ACC112 (cell line): Measurements from ENCODE around the gene WDR20.
A peak's percentile ranks its signal among the peaks of the same experiment; 100 is the strongest.
"Not testable (repeated sequence)": the region's sequence is repeated elsewhere in the genome, so short reads cannot be mapped to it uniquely, and the experiment has no call there.

Experiments
- H2AFZ ChIP-seq: fragments of 200-600 bp; sonication (generic); one replicate; pipeline ENCODE4 v1.6.0; 2017; ENCODE audit warnings: antibody characterized with exemption, low read length; ENCODE audit not compliant: unreplicated experiment
- H3K27ac ChIP-seq: fragments of 200-600 bp; sonication (generic); 2 replicates; pipeline ENCODE4 v1.5.1; 2014; ENCODE audit warnings: low read depth, mild to moderate bottlenecking, antibody characterized with exemption, low read length, moderate library complexity
- H3K27me3 ChIP-seq: fragments of 200-600 bp; sonication (generic); 2 replicates; pipeline ENCODE4 v1.6.1; 2014; ENCODE audit warnings: mild to moderate bottlenecking, antibody characterized with exemption, low read length, moderate library complexity, mixed read lengths; ENCODE audit not compliant: insufficient read depth
- H3K36me3 ChIP-seq: fragments of 200-600 bp; sonication (generic); 2 replicates; pipeline ENCODE4 v1.6.1; 2016; ENCODE audit warnings: mild to moderate bottlenecking, antibody characterized with exemption, low read length, moderate library complexity, mixed read lengths; ENCODE audit not compliant: insufficient read depth
- H3K4me1 ChIP-seq: fragments of 200-600 bp; sonication (generic); one replicate; pipeline ENCODE4 v1.6.1; 2016; ENCODE audit warnings: low read length, mixed read lengths; ENCODE audit not compliant: insufficient read depth, unreplicated experiment, control insufficient read depth
- H3K4me3 ChIP-seq: fragments of 200-600 bp; sonication (generic); 2 replicates; pipeline ENCODE4 v1.5.1; 2014; ENCODE audit warnings: mild to moderate bottlenecking, low read depth, low read length
- H3K79me2 ChIP-seq: fragments of 200-600 bp; sonication (generic); one replicate; pipeline ENCODE4 v1.6.0; 2016; ENCODE audit warnings: low read length; ENCODE audit not compliant: control insufficient read depth, unreplicated experiment, insufficient read depth

WDR20 gene

DNA sequence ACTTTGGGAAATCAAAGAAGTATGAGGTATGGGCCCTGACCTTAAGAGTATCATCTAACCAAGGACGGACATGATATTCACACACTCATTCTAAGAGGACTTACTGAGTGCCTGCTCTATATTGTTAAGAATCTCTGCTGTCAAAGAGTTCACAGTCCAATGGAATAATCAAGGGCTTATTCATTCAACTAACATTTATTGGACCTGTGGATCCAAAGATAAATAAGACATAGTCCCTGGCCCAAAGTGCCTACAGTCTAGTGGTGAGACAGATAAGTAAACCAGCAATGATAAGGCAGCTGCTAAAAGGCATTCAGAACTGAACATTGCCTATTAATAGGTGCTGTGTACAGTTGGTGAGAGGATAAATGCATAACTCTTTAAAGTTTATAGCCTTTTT, 11.0 kb downstream of the WDR20 start:
- no peaks in the 10 kb centered on the region for H3K27me3 ChIP-seq
- no peak overlapping the region for H2AFZ ChIP-seq
- no peak overlapping the region for H3K27ac ChIP-seq
- peaks cover 78% of the 10 kb centered on the region for H3K79me2 ChIP-seq
- H3K36me3 ChIP-seq: peaks cover 13% of the 10 kb centered on the region; the same call in 1 of the 2 replicates
- no peak overlapping the region for H3K4me3 ChIP-seq
- peaks cover 18% of the 10 kb centered on the region for H3K4me1 ChIP-seq

GRCh38 chr14:102151411-102151810, 11.7 kb downstream of the WDR20 start:
- H3K36me3 ChIP-seq: peaks cover 13% of the 10 kb centered on the region; the same call in 1 of the 2 replicates
- H2AFZ ChIP-seq, H3K27ac ChIP-seq, H3K4me3 ChIP-seq, H3K27me3 ChIP-seq: not testable (repeated sequence)
- H3K79me2 ChIP-seq: peaks cover 77% of the 10 kb centered on the region
- H3K4me1 ChIP-seq: peaks cover 18% of the 10 kb centered on the region

DNA sequence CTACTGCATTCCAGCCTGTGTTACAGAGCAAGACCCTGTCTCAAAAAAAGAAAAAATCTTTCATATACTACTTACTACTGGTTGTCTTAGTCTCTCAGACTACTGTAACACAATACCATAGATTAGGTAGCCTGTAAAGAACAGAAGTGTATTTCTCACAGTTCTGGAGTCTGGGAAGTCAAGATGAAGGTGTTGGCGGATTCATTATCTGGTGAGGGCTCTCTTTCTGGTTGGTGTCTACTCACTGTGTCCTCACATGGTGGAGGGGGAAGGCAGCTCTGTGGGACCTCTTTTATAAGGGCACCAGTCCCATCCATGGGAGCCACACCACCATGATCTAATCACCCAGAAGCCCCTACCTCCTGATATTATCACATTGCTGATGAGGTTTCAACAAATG, 14.4 kb downstream of the WDR20 start:
- peaks cover 74% of the 10 kb centered on the region for H3K79me2 ChIP-seq

GRCh38 chr14:102154821-102155549, 15.3 kb downstream of the WDR20 start:
- Histone ChIP-seq H3K27ac (no peak overlapping the region), H3K27me3 (no peaks in the 10 kb centered on the region), H2AFZ (no peak overlapping the region), H3K79me2 (peaks cover 80% of the 10 kb centered on the region), H3K36me3 (peaks cover 13% of the 10 kb centered on the region; the same call in 1 of the 2 replicates), H3K4me1 (peaks cover 21% of the 10 kb centered on the region), H3K4me3 (no peak overlapping the region)

More for the DNA sequence above, 14.4 kb downstream of the WDR20 start:
- Histone ChIP-seq H3K27me3 (no peaks in the 10 kb centered on the region), H3K4me1 (peaks cover 21% of the 10 kb centered on the region), H3K4me3 (no peak overlapping the region), H2AFZ (no peak overlapping the region), H3K27ac (no peak overlapping the region), H3K36me3 (peaks cover 13% of the 10 kb centered on the region; the same call in 1 of the 2 replicates)

DNA sequence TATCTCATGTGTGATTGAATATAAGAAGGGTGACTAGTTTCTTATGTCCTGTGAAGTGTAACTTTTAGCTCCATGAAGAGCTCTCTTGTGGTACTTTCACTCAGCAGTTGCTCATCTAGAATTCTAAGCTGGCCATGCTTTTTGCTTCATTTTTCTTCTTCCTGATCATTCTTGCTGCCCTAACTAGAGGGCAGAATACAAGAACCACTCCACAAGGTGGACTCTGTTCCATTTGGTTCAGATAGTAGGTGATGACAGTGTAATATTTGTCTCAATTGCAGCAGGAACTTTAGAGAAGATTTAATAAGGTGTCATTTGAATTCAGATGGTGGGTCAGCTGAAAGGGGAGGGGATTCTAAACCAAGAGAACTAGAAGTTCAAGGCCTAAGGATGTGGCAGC, 17.6 kb downstream of the WDR20 start:
- peaks cover 80% of the 10 kb centered on the region for H3K79me2 ChIP-seq
- H3K4me3 ChIP-seq: no peak overlapping the region

DNA sequence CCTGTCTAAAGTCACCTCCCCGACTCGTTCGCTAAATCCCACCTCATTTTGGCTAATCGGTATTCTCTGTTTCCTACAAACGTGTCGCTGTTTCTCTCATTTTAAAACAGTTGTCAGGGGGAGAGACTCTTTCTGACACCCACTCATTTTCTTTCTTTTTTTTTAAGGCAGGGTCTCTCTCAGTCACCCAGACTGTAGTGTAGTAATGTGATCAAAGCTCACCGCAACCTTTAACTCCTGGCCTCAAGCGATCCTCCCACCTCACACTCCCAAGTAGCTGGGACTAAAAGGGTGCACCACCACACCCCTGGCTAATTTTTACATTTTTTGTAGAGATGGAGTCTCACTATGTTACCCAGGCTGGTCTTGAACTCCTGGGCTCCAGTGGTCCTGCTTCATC, 19.1 kb downstream of the WDR20 start:
- Histone ChIP-seq H3K36me3 (0 out of 2 replicates have a peak, but pooled peaks cover 2% of the 10 kb centered on the region), H3K27me3 (no peaks in the 10 kb centered on the region), H3K79me2 (peaks cover 80% of the 10 kb centered on the region), H3K27ac (no peak overlapping the region), H2AFZ (no peak overlapping the region), H3K4me1 (peaks cover 21% of the 10 kb centered on the region), H3K4me3 (no peak overlapping the region)

More for the DNA sequence above, 17.6 kb downstream of the WDR20 start:
- Histone ChIP-seq H3K27me3 (no peaks in the 10 kb centered on the region), H3K36me3 (peaks cover 7% of the 10 kb centered on the region; the same call in 1 of the 2 replicates), H2AFZ (no peak overlapping the region), H3K4me1 (peaks cover 21% of the 10 kb centered on the region), H3K27ac (peak overlapping the region; percentile 17; the same call in 1 of the 2 replicates)

DNA sequence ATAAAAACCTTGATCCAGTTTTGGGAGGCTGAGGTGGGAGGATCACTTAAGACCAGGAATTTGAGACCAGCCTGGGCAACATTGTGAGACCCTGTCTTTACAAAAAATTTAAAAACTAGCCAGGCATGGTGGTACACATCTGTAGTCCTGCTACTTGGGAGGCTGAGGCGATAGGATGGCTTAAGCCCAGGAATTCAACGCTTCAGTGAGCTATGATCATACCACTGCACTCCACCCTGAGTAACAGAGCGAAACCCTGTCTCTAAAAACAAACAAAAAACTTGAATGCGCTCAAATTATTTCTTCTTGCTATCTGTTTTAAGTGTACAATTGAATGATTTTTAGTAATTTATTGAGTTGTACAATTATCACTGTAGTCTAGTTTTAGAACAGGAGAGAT, 20.1 kb downstream of the WDR20 start:
- Histone ChIP-seq H3K79me2 (peaks cover 80% of the 10 kb centered on the region), H3K4me1 (peaks cover 16% of the 10 kb centered on the region), H2AFZ (no peak overlapping the region)

DNA sequence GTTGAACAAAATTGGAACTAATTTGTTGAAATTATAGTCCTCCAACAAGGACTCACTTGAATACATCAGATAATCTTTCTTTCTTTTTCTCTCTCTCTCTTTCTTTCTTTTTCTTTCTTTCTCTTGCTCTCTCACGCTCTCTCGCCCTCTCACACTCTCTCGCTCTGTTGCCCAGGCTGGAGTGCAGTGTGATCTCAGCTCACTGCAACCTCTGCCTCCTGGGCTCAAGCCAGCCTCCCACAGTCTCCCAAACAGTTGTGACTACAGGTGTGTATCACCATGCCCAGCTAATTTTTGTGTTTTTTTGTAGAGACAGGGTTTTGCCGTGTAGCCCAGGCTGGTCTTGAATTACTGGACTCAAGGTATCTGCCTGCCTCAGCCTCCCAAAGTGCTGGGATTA, 22.8 kb downstream of the WDR20 start:
- H2AFZ ChIP-seq: no peak overlapping the region
- H3K79me2 ChIP-seq: peaks cover 81% of the 10 kb centered on the region
- H3K27ac ChIP-seq: no peak overlapping the region
- no peak overlapping the region for H3K4me3 ChIP-seq
- H3K36me3 ChIP-seq: 0 out of 2 replicates have a peak, but pooled peaks cover 4% of the 10 kb centered on the region
- H3K27me3 ChIP-seq: no peaks in the 10 kb centered on the region
- peaks cover 8% of the 10 kb centered on the region for H3K4me1 ChIP-seq

More for the DNA sequence above, 20.1 kb downstream of the WDR20 start:
- H3K27me3 ChIP-seq: no peaks in the 10 kb centered on the region
- H3K36me3 ChIP-seq: 0 out of 2 replicates have a peak, but pooled peaks cover 4% of the 10 kb centered on the region
- H3K4me3 ChIP-seq: no peak overlapping the region
- no peak overlapping the region for H3K27ac ChIP-seq

DNA sequence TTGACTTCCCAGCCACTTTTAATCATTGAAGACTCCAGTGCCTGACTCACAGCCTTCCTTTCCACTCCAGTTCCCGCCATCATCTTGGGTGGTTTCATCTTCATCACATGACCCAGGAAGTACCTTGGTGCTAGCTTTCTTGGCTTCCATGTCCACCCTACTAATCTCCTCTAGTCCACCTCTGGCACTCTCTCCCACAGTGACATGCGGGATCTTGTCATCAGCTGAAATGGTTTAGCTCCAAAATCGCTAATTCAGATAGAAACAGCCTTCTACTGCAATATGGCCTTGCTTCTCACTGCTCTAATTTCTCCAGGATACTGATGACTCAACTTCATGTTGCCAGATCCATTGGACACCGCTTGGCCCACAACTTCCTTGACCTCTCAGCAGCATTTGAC, 24.5 kb downstream of the WDR20 start:
- H3K27me3 ChIP-seq: no peaks in the 10 kb centered on the region
- no peak overlapping the region for H2AFZ ChIP-seq
- H3K4me3 ChIP-seq: no peak overlapping the region
- peaks cover 8% of the 10 kb centered on the region for H3K4me1 ChIP-seq
- H3K27ac ChIP-seq: no peak overlapping the region
- 0 out of 2 replicates have a peak, but pooled peaks cover 4% of the 10 kb centered on the region for H3K36me3 ChIP-seq
- peaks cover 83% of the 10 kb centered on the region for H3K79me2 ChIP-seq

- Histone ChIP-seq H3K4me1 (peaks cover 8% of the 10 kb centered on the region), H3K27ac (no peak overlapping the region), H3K4me3 (no peak overlapping the region), H2AFZ (no peak overlapping the region), H3K27me3 (no peaks in the 10 kb centered on the region), H3K36me3 (0 out of 2 replicates have a peak, but pooled peaks cover 4% of the 10 kb centered on the region), H3K79me2 (peaks cover 81% of the 10 kb centered on the region)
Observed at GRCh38 chr14:102164965-102165364, 25.3 kb downstream of the WDR20 start.

DNA sequence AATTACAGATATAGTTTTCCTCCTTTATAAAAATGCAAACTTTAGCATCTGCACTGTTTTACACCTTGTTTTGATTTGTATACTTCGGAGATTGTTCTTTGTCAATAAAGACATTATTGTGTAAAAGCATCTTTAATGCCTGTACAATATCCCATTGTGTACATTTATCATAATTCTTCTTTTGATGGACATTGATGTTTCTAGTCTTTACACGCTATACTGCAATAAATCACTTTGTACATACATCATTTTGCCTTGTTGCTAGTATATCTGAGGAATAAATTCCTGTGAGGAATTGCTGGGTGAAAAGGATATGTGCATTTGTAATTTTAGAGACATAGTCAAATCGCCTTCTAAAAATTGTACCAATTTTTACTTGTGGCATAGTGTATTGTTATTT, 30.4 kb downstream of the WDR20 start:
- no peak overlapping the region for H3K4me3 ChIP-seq
- no peak overlapping the region for H3K27ac ChIP-seq
- no peaks in the 10 kb centered on the region for H3K27me3 ChIP-seq
- no peak overlapping the region for H2AFZ ChIP-seq
- no peaks in the 10 kb centered on the region for H3K36me3 ChIP-seq
- H3K4me1 ChIP-seq: no peaks in the 10 kb centered on the region
- H3K79me2 ChIP-seq: peaks cover 56% of the 10 kb centered on the region
